Left lung (tissue), 14 donors: ENCODE data around the gene FOXI3. TPM values are rescaled to one million over a fixed set of nuclear protein-coding genes. Genes with fewer than 3 reads are reported as not detected.

Source experiments
- ATAC-seq: fragments of 200-7000 bp; cut with Tn5 transposase; one replicate; pipeline ENCODE4 v1.9.1; 2020; ENCODE audit warnings: moderate library complexity
- DNase-seq, 4 donors: peaks; one replicate each; pipeline ENCODE4 v3.0.0-alpha.2; 2013 to 2020
- H3K27ac ChIP-seq, 2 donors: fragments of 200-600 bp; sonication (generic) in 1 of 2; one replicate each; pipeline versions ENCODE4 v1.5.0 to v1.8.0; 2020 to 2021
- H3K27me3 ChIP-seq, 2 donors: fragments of 200-600 bp; sonication (generic) in 1 of 2; one replicate each; pipeline versions ENCODE4 v1.5.0 to v1.8.0; 2020 to 2021
- H3K36me3 ChIP-seq, 2 donors: fragments of 200-600 bp; sonication (generic) in 1 of 2; one replicate each; pipeline versions ENCODE4 v1.5.0 to v1.8.0; 2020 to 2021
- H3K4me1 ChIP-seq, 2 donors: fragments of 200-600 bp; one replicate each; pipeline ENCODE4 v1.8.0; 2021
- H3K4me3 ChIP-seq, 2 donors: fragments of 200-600 bp; sonication (generic) in 1 of 2; one replicate each; pipeline versions ENCODE4 v1.5.0 to v1.8.0; 2020 to 2021; ENCODE audit warnings: mild to moderate bottlenecking in 1 of 2
- H3K9me3 ChIP-seq, 2 donors: fragments of 200-600 bp; sonication (generic) in 1 of 2; one replicate each; pipeline versions ENCODE4 v1.5.0 to v1.8.0; 2020 to 2021
- intact Hi-C, 2 donors: fragments of 100-400 bp; cut with DNase I; formaldehyde crosslinking; loops; one replicate each; pipeline versions ENCODE4 v1.11.2 to v1.14.2; 2022
- long read RNA-seq, 12 donors: library from polyadenylated mRNA in 2 of 12; unstranded in 2 of 12; transcript quantifications; one replicate each; pipeline ENCODE4 v2.0.0 and lab custom pipeline, GENCODE V29; 2019 to 2026
- polyA plus RNA-seq, 6 donors: library from polyadenylated mRNA; unstranded; fragments of 120-200 nt; gene quantifications; one replicate each; pipeline ENCODE4 v1.2.1, GENCODE V29; 2013; ENCODE audit not compliant: insufficient read length in 6 of 6
- total RNA-seq, 2 donors: library from RNA; stranded (reverse); fragmentation: NEBNext Ultra II Directional; extraction: Animal tissue kit (Norgen Biotek cat#: 25700); gene quantifications; one replicate each; pipeline ENCODE4 v1.2.1, GENCODE V29; 2021
- TF ChIP-seq, protein P1 (sequence below), 2 donors: fragments of 200-600 bp; sonication (generic) in 1 of 2; IDR thresholded peaks; one replicate each; pipeline versions ENCODE4 v1.5.0 to v1.8.0; 2021; ENCODE audit warnings: antibody characterized with exemption in 2 of 2
- donor health status: DM: no; HTN: yes; CAD: no.
- donor health status: DM: no; HTN: no; CAD: no.

Gene FOXI3
- not detected for total RNA-seq
- under 1 TPM in 3 of 6 donors, not detected in 3; 0.07 to 0.08 (median 0.07) TPM for polyA plus RNA-seq
- long read RNA-seq, donor 1, result 0 reads
- long read RNA-seq, donor 2, result 0 reads
- long read RNA-seq, donor 3, result 0 reads
- long read RNA-seq, donor 4, result 0 reads
- long read RNA-seq, donor 5, result 0 reads
- long read RNA-seq, donor 6, result 0 reads
- long read RNA-seq, donor 7, result 0 reads
- long read RNA-seq, donor 8, result 0 reads
- long read RNA-seq, donor 9, result 0 reads
- long read RNA-seq, donor 10, result 0 reads
- long read RNA-seq, donor 11, result 0 reads
- long read RNA-seq, donor 12, result 0 reads

DNA sequence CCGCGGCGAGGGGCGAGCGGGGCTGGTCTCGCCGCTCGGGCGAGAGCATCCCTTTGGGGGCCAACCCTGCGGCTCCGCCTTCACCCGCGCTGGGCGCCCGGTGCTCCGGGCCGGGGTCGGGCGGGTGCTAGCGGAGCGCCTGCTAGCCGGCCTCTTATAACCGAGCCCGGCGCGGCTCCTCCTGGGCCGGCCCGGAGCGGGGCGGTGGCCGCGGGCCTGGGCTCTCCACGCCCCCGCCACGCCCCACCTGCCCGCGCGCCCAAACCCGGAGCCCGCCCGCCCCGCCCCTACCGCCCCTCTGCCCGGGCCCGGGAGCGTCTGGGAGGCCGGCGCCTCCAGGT is at the start of gene FOXI3:
Gene FOXI3, minus strand, starts transcription at position 129 of the 341 bp plus-strand sequence. CDS start 158 bp downstream, outside the sequence.
- H3K9me3 ChIP-seq, result no peaks in the 10 kb centered on the region
- DNase-seq (no peak), ATAC-seq (peak; percentile 71)
- H3K27me3 ChIP-seq, result peaks cover 71 to 98% of the 10 kb centered on the region in 2 donors
- peaks cover 0 to 10% of the 10 kb centered on the region in 2 donors for H3K4me1 ChIP-seq
- peak within 1 kb of the TSS in 1 of 2 donors; percentile 21 for H3K4me3 ChIP-seq
- TF ChIP-seq, protein P1, sequence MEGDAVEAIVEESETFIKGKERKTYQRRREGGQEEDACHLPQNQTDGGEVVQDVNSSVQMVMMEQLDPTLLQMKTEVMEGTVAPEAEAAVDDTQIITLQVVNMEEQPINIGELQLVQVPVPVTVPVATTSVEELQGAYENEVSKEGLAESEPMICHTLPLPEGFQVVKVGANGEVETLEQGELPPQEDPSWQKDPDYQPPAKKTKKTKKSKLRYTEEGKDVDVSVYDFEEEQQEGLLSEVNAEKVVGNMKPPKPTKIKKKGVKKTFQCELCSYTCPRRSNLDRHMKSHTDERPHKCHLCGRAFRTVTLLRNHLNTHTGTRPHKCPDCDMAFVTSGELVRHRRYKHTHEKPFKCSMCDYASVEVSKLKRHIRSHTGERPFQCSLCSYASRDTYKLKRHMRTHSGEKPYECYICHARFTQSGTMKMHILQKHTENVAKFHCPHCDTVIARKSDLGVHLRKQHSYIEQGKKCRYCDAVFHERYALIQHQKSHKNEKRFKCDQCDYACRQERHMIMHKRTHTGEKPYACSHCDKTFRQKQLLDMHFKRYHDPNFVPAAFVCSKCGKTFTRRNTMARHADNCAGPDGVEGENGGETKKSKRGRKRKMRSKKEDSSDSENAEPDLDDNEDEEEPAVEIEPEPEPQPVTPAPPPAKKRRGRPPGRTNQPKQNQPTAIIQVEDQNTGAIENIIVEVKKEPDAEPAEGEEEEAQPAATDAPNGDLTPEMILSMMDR (IDR thresholded peaks at IDR 0.05), result no peak
- no peak within 1 kb of the TSS for H3K27ac ChIP-seq
- intact Hi-C loops, result no loop called here
- no peaks in the 10 kb centered on the region for H3K36me3 ChIP-seq

DNA sequence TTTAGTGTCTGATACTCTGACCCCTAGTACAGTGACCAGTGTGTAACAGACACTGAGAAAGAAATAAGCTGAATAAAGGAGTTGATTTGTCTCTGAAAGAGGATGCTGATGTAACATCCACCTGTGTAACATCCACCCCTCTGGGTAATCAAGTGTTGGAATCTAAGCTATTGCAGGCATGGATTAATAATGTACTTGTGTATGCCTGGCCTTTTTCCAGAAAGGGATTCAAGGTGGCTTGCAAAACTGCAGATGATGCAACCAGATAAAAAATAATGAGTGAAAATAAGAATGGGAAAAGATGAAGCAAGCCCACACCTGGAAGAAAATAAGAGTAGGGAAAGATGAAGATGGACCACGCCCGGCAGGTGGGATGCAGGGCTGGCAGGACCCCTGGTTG is 48.2 kb upstream of the FOXI3 start:
- H3K27me3 ChIP-seq, result peaks cover 0 to 4% of the 10 kb centered on the region in 2 donors
- H3K9me3 ChIP-seq, result peaks cover 0 to 3% of the 10 kb centered on the region in 2 donors
- TF ChIP-seq, protein P1 (IDR thresholded peaks at IDR 0.05), result no peak
- H3K4me1 ChIP-seq, result no peaks in the 10 kb centered on the region
- ATAC-seq (no peak), DNase-seq (no peak)
- H3K4me3 ChIP-seq, result no peak overlapping the region
- H3K27ac ChIP-seq, result no peak overlapping the region
- intact Hi-C loops, result no loop called here
- H3K36me3 ChIP-seq, result no peaks in the 10 kb centered on the region

DNA sequence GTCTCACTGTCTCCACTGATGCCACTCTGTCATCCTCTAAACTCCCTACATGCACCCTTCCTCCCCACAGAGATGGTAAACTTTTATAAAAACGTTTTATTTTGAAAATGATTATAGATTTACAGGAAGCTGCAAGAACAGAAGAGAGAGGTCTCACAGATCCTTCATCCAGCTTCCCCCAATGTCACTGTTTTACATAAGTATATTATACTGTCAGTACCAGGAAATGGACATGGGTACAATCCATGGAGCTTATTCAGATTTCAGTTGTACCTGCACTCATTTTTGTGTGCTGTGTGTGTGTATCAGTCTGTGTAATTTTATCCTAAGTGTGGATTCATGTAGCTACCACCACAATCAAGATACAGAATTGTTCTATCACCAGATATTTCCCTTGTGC is 46.7 kb upstream of the FOXI3 start:
- no peak overlapping the region for H3K4me3 ChIP-seq
- H3K4me1 ChIP-seq, result no peaks in the 10 kb centered on the region
- no peak for DNase-seq
- H3K36me3 ChIP-seq, result no peaks in the 10 kb centered on the region
- peaks cover 0 to 4% of the 10 kb centered on the region in 2 donors for H3K27me3 ChIP-seq
- H3K9me3 ChIP-seq, result peaks cover 0 to 3% of the 10 kb centered on the region in 2 donors
- ATAC-seq, result no peak
- TF ChIP-seq, protein P1 (IDR thresholded peaks at IDR 0.05), result no peak
- intact Hi-C loops, result no loop called here
- no peak overlapping the region for H3K27ac ChIP-seq

DNA sequence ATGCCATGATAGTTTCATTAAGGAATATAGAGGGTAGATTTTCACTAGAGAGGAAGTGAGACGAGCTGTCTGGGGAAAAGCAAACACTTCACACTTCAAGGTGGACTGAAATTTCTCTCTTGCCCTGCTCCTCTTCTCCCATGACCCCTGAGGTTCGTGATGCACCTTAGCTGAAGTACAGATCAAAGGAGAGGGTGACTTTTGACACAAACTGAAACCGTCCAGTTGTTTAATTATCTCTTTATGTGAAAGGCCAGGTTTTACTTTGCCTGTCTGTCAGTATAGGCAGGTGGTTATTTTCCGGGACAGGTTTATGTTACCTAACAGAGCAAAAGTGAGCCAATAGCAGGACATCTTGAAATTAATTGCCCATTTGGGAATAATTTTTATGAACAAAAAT is 41.0 kb upstream of the FOXI3 start:
- ATAC-seq (no peak), DNase-seq (no peak)
- Histone ChIP-seq H3K4me1 (no peaks in the 10 kb centered on the region), H3K36me3 (no peaks in the 10 kb centered on the region), H3K27ac (no peak overlapping the region), H3K9me3 (no peaks in the 10 kb centered on the region), H3K27me3 (peaks cover 0 to 8% of the 10 kb centered on the region in 2 donors), H3K4me3 (no peak overlapping the region)
- TF ChIP-seq, protein P1 (IDR thresholded peaks at IDR 0.05), result no peak
- intact Hi-C loops, result no loop called here

DNA sequence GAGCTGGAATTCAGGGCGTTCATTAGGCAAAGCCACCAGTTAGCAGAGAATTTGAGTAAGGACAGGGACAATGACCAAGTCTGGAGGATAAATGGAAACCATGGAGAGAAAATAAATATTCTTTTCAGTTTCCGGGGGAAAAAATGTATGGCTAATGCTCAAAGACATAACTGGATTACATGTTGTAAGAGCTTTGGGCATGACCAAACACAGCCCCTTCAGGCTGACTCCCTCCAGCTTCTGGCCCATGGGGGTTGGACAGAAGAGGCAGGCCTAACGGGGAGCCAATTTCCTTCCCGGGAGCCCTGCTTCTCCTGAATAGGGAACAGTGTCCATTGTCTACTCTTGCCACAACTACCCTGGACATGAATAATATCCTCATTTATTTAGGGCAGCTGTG is 39.5 kb upstream of the FOXI3 start:
- Histone ChIP-seq H3K27me3 (peaks cover 0 to 4% of the 10 kb centered on the region in 2 donors), H3K36me3 (no peaks in the 10 kb centered on the region), H3K4me3 (no peak overlapping the region), H3K9me3 (no peaks in the 10 kb centered on the region), H3K4me1 (no peaks in the 10 kb centered on the region), H3K27ac (no peak overlapping the region)
- TF ChIP-seq, protein P1 (IDR thresholded peaks at IDR 0.05), result no peak
- DNase-seq (no peak), ATAC-seq (no peak)
- intact Hi-C loops, result no loop called here
